PC-9 (cell line): Measurements from ENCODE around the gene SLC19A3.

Source experiments
- EZH2 ChIP-seq: fragments of 200-600 bp; sonication (generic); IDR thresholded peaks from 2 replicates; pipeline ENCODE4 v1.8.0; 2017; ENCODE audit warnings: antibody characterized with exemption, low read depth
- TF ChIP-seq, protein P1 (sequence below): fragments of 200-600 bp; sonication (generic); conservative IDR thresholded peaks from 2 replicates; pipeline ENCODE4 v1.6.1; 2017; ENCODE audit warnings: mixed run types, antibody characterized with exemption, mild to moderate bottlenecking, moderate library complexity

DNA sequence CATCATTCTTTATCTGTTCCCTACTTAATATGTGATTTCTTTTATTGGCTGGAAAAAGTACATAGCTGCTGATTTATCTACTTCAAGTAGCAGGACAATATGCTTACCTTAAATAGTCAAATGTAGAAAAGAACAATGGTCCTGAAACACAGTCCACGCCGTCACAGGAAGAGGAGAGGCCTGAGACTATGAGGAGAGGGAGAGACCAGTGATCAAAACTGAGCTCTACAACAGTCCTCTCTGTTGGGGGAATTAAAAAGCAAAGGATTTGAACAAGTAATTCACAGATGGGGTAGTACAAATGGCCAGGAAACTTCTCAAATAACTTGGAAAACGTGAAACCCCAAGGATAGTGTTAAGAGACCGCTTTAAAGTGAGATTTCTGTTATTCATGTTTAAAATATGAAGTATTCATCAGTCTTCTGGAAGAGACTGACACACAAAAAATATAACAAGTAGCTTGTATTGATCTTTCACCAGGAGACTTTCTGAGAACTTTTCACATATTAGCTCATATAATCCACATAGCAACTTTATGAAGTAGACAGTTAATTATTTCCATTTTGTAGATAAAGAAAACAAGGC is 48.1 kb upstream of the SLC19A3 start:
- TF ChIP-seq, protein P1, sequence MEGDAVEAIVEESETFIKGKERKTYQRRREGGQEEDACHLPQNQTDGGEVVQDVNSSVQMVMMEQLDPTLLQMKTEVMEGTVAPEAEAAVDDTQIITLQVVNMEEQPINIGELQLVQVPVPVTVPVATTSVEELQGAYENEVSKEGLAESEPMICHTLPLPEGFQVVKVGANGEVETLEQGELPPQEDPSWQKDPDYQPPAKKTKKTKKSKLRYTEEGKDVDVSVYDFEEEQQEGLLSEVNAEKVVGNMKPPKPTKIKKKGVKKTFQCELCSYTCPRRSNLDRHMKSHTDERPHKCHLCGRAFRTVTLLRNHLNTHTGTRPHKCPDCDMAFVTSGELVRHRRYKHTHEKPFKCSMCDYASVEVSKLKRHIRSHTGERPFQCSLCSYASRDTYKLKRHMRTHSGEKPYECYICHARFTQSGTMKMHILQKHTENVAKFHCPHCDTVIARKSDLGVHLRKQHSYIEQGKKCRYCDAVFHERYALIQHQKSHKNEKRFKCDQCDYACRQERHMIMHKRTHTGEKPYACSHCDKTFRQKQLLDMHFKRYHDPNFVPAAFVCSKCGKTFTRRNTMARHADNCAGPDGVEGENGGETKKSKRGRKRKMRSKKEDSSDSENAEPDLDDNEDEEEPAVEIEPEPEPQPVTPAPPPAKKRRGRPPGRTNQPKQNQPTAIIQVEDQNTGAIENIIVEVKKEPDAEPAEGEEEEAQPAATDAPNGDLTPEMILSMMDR, result no peak
- no peak for TF ChIP-seq EZH2
